Measurements from ENCODE around the gene SLC9A9.
A peak's percentile ranks its signal among the peaks of the same experiment; 100 is the strongest.

Gene SLC9A9

DNA sequence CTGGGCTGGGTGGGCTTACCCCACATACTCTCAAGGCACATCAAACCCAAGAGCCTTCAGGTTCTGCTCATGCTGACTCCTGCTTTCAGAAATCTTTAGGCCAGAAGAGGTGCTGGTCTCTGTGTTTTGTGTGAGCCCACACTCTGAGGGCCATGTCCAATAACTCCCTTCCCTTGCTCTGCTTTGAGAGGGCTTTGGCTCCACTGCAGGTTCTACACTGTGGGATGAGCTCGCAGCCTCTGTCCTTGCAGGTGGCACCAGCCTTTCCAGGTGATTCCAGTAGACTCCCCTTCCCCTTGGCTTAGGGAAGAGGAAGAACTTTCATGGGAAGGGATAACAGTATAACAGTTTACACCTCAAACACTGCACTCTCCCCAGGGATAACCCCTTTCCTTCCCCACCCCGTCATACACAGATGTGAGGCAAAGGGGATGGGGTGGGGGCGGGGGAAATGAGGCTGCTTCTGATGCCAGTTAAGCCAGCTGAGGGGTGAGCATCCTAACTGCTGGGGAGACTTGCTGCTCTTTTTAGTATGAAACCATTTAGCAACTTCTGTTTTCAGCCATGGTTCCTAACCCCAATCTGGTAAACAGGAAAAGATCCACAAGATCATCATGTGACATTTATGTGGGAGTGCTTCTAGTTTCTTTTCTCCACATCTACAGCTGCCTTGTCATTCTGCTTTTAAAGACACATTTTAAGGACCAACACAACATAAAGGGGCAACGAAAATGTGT is 262.4 kb downstream of the SLC9A9 start:
- peak; percentile 8 for DNase-seq

DNA sequence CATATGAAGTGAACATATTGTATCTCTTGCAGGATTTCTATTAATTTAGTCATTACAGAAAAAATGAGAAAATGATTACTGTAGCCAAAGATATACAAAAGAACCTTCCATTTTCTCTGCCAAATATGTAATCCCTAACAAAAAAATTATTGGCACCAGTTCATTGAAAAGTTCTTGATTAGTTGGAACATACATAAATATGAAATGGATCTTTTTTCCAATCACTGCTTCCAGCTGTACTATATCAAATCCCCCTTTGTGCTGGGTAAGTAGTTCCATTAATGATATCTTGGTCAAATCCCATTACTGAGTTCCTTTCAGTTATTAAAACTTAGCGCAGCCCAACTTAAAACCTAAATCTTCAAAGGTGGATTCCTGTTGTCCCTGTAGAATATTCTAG is 263.8 kb downstream of the SLC9A9 start:
- no peak for DNase-seq

DNA sequence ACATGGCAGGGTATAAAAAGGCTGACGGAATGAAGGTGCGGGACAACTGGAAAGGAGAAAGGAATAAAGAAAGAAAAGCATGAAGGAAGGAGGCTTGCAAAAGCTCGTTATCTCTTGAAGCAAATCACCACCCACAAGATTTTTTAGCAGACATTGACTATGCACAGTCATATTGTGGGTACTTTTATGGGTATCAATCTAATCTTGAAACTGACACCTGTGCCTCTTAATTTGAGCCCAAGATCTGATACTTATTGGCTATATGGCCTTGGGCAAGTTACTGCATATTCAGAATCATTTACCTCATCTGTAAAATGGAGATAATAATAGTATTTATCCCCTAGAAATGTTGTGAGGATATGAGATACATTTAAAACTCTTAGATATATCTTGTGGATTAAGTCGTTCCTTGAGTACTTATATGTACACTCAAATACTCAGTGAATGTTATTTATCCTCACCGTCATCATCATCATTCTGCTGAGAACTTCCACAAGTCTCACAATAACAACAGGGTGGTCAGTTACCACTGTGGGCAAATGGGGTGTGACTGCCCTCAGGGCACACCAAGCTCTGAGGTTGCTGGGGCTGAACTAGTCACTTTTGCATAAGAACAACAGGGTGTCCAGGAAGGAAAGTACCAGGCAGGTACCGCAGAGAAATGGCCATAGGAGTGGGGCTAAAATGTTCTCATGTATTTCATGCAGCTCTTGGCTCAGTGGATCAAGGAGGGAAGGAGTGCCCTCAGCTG is 266.1 kb downstream of the SLC9A9 start:
- peak; percentile 6 for DNase-seq

DNA sequence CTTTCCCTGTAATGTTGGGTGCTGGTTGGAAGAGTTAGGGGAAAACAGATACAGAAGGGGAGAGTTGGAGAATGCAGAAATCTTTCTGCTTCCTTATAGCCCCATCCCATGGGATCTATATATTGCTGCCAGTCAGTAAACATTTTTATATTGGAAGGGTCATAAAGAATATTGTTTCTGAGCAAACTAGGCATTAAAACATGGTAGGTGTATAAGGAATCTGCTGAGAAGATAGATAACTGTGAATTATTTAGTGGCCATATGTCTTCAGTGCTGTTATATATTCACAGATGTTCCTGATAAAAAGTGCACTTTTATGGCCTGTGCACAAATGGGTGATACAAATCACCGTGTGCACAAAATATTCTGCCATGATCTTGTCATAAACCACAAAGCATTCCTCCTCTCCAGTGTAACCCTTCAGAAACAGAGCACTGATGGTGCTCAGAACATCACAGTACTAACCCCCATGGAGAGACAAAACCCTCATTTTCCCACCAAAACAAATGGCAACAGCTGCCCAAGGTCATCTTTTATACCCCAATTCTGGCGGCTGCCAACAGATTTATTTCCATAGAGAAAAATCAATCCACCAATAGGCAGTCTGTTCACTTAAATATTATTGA is 269.3 kb downstream of the SLC9A9 start:
- DNase-seq: no peak

DNA sequence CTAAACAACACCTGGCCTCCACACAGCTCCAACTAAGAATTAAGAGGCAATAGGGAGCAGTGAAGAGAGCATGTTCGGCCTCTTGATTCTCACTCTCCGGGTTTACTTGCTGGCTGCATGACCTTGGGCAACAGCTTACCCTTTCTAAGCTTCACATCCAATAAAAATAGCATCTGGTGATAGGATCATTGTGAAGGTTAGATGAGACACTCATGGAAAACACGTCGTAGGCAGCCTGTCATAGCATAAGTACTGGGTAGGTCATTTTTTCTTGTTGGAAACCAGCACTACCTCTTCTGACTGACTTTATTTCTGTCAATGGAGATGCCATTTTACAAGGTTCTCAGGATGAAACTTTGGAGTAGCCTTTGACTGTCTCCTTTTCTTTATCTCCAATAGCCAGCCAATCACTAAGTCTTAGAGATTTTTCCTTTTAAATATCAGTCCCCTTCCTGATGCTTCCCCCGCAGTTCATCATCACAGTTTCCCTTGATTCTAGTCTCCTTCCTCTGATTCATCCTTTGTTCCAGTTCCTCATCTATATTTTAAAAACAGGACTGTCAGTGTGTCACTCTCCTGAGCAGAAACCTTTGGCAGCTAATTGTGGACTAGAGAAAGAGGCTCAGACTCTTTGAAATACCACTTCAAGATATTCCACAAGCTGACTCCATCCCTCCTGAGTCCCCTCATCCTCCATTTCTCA is 271.5 kb downstream of the SLC9A9 start:
- DNase-seq: no peak

DNA sequence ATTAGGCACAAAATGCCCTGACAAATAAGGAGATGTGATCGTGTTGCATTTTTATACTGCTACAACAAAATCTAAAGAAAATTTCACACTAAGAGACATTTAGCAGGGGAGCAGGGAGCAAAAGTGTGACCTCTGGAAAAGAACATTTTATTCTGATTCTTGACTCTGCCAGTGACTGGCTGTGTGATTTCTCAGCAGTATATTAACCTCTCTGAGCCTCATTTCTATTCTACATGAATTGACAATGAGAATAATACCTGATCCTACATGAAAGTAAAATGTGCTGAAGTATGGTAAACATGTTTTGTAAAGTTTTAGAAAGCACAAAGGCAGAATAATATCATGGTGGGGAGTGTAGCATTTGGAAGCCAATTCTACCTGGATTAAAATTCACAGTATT is 273.3 kb downstream of the SLC9A9 start:
- DNase-seq: no peak

DNA sequence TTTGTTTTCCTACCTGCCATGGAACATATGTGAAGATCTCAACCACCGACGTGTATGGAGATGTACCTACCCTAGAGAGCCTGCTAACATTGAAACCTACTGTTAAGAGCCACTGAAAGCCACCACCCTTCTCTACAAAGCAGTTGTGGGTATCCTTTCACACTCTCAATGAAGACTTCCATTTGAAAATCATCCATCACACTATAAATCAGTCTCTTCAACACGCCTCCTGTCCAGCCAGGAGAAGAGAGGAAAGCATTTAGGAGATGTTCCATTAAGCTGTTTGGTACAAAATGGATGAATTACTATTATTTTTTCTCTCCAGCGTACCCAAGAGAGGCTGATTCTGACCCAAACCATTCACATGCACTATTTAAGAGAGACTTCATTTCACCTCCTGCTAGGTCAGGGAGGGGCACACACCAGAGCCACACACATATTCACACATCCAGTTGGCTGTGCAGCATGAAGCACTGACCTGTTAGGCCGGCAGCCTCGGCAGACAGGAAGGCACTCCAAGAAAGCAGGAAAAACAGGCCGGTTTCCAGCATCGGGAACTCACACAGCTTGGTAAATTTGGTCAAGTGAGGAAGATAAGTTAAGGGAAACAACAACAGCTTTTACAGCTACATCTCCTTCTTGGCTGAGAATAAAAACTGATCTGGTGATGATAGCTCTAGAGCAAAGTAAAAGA is 274.5 kb downstream of the SLC9A9 start:
- DNase-seq: no peak

DNA sequence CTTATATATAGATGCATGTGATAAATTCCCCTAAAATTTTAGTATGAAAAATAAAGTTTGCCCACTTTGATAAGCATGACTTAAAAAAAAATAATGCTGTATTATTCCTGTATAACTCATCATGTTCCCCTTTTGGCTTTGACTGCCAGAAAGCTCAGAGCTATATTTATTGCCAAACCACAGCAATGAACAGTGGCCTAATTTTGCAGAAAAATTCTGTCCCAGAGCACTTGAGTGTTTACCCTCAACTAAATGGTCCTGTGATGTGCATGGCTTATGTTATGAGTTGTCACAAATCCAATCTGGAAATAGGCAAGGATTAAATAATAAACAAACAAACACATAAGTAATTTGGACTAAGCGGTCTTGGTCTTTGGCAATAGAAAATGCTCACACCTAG is 276.7 kb downstream of the SLC9A9 start:
- no peak for DNase-seq

DNA sequence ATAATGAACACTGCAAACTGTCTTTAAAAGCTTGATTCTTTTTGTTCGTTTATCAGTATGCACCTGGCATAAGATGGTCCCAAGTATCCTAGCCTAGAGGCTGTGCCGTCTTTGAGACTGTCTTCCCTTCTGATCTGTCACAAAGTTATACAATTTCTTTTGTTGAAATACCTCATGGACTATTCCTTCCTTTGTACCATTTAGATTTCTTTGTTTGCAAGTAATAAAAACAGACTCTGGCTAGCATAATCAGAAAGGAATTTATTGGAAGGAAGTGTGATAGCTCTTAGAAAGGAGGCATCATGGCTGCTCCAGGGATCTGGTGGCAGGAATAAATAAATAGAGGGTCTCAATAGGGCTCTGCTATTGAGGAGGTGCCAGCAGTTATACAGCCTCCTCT is 280.4 kb downstream of the SLC9A9 start:
- no peak for DNase-seq

DNA sequence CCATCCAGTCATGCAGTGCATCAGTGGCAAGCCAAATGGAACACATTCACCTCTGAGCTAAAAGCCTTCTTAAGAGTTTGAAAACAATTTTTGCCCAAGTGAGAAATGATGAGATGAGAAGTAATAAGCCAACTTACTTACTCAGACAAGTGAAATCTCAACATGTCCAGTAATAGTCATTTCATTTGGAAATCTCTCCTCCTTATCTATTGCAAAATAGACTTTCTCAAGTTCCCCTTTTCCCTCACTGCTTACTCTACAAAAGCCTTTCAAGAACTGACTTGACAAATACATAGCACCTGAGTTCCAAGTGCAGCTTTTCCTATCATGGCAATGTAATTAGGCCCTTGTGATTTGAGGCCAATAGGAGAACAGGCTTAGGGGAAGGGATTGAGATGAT is 282.3 kb downstream of the SLC9A9 start:
- peak; percentile 59 for DNase-seq

DNA sequence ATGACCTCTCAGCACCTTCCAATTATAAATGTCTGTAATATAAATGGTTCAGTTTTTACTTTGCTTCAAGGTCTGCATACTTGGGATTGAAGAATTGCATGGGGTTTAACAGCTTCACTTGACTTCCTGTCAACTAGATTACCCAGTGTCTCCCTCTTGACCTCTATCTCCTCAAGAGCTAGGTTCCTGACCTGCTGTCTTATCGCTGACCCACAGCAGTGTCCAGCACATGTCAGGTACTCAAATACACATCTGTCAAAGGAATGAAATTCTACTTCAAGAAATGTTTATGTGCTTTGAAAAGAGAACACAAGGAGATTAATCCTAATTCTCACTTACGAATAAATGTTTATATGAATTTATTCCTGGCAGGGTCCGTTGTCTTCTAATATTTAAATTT is 284.5 kb downstream of the SLC9A9 start:
- DNase-seq: no peak

DNA sequence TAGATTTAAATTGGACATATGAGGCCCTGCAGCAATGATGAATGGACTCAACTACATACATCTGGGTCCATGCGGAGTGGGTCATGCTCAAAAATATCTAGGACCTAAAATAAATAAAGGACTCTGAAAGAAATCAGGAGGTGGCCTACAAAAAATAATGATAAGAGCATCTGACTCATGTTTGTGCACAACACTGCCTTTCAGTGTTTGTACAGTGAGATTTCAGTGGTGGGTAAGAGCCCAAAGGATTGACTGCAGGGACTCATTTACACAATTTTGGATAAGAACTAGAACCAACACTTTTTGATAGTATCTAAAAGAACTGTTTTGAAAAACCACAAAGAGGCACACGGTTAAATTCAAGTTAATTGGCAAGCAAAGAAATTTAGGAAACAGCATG is 285.5 kb downstream of the SLC9A9 start:
- DNase-seq: peak; percentile 3

DNA sequence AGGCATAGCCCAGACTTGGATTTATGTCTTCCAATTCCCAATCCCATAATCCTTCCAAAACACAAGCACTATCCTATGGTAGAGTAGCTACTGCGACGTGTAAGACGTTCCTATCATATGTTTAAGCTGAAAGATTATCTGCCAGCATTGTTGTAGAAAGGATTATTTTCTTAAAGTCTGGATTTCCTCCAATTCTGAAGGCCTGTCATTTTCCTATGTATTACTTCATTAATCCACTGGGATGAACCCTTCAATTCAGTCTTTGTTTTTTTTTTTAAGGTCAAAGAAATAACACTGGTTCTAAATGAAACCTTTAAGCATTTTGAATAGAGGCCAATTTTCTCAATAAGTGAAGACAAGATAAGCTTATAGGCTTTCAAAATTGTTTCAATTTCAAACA is 289.0 kb downstream of the SLC9A9 start:
- DNase-seq: peak; percentile 24

DNA sequence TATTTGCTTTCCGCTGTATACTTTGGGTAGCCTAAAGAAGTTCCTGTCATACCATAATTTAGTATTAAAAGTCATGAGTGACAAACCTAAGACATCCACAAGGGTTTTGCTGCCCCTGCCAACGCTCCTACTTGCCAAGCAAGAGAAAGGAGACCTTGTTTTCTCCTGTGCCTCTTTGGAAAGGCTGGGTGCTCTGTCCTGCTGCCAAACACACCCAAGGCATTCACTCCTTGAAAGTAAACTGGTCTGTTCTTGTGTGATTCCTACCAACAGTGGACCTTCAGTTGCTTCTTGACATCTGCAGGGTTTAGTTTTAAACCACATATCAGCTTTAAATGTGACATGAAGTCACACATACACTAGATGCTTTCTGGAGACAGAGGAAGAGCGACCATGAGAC is 295.4 kb downstream of the SLC9A9 start:
- no peak for DNase-seq

DNA sequence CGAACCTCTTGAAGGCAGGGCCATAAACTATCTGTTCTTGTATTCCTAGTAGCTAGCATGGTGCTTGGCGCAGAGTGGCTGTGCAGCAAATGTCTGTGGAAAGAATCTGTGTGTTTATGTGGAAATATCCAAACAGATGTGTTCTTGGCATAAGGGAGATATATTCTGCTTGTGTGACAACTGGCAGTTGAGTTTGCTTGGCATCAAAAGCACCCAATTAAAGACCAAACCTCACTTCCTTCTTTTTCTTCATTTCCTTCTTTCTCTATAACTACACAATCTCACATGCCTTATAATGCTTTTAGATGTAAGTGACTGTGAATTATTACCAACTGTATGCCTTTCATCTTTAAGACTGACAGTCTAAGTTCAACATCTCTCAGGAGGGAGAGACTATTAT is 296.5 kb downstream of the SLC9A9 start:
- no peak for DNase-seq

DNA sequence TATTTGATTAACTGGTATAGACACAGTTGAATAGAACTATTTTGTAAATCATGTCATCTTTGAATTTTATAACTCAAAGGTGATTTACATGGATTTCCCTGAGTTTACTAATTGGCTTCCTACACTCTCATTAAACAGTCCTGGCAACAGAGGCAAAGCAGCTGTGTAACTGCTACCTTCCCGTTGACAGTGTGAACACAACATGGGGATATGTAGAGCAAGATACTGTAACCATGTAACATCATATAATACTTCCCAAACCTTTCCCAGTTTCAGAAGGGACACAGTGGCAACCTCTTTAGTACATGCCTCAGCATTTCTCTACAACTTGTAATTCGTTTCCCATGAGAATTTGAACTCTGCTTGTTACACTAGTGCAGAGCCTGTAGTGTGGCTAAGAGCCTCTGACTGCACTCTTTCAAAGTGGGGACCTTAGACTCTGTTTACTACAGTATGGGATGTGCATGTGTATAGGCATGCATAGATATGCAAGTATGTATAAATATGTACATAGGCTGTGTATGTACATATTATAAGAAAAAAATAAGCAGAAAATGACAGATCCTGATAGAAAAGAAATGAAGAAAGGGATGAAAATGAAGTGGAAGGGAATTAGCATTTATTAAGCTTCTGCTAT is 299.3 kb downstream of the SLC9A9 start:
- no peak for DNase-seq

DNA sequence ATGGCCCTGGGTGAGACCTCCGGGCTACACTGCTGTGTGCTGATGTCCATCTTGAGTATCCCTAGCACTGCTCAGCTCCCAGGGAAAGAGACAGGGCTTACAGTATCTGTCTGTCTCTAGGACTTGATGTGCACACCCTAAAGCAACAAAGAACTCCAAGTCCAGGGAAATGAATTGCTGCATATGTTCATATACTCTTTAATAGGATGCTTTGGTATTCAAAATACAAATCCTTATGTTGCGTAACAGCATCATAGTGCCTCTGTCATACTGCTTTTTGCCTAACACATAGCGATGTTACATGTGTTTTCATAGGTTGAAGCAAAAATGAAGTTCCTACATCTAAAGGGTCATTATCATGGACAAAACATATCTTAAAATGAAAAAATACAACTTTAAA is 299.9 kb downstream of the SLC9A9 start:
- DNase-seq: no peak

DNA sequence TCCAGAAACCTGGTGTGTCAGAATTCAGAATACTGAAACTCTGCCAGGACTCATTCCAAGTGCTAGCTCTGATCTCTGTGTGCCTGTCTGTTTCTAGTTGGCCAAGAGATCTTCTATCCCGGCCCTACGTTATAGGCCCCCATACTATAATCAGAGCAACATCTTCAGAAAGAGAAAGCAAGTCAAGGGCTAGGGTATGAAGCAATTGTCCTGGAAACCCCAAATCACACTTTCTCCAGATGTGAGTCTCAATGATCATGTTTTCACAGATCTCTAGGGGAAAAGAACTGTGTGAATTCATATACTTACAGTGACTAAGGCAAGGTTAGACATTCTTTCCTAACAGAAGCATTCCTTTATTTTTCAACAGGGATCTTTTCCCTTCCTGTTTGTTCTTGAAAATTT is 309.7 kb downstream of the SLC9A9 start:
- DNase-seq: no peak

DNA sequence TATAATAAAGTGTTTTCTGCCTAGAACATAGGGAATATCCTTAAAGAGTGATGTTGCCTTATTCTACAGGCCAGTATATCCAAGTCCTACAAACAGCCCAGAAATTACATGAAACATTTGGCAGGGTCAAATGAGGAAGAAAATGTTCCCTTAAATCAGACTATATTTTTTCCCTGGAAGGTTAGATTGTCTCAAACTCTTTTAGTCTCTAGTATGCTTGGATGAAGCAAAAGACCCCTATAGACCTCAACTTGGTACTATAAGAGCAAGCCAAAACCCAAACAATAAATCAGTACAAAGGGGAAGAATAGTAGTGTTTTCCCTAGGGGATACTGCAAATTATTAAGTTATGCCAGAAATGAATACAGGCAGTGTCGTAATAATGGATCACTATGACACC is 310.2 kb downstream of the SLC9A9 start:
- DNase-seq: no peak

DNA sequence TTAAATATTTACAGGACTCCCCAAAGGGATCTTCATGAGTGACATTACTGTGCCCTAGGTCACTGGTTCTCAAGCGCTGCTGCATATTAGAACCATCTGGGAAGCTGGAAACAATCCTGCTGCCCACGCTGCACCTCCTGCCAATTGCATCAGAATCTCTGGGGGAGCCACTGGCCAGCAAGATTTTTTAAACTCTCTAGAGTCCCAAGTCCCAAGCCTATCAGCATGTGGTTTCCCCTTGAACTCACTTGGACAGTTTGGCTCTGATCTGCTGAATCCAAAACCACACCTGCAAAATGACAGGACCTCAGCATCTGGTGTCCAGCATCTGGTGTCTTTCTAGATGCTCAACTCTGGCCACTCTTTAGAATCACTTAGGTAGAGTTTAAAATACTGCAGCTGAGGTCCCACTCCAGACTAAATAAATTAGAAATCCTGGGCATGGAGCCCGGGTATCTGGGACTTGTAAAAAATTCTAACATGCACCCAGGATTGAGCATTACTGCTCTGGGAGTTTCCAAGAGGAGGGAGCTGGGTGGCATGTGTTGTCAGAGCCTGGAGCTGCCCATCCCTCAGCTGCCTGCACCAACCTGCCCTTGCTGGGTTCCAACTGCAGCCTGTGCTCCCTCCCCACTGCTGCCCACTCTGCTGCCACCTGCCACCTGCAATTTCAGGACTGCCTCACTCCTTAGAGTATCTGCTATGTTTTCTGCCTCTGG is 311.3 kb downstream of the SLC9A9 start:
- DNase-seq: no peak

DNA sequence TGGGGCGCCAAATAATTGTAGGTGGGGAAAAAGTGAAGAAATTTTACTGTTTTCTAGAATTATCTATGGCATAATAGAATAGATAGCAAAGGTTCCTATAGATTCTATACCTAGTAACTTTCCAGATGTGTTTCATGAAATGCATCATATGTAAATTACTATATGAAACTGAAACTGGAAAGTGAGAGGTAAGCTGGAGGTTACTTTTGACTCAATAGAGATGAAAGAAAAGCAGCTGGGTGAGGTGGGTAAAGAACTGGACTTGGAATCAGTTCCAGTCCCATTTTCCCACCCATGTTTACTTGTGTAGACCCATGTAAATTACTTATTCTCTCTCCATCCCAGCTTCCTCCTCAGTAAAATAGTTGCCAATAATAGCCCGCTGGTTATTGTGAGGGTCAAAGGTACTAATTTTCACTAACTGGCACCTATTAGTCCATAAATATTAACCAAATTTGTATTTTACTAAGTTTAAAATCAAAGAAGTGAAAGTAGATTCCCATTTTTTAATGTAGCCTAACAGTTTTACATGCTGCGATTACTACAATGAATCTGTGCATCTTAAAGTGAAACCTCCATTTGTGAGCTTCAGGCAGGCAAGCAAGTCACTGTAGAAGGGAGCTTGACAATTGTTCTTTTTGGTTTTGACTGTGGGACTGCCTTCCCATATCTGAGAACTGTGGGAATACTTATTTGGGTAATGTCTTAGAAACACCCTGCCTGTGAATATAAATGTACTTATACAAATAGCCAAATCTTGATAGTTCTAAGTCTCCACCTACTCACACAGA is 312.1 kb downstream of the SLC9A9 start:
- DNase-seq: no peak

Data from hematopoietic multipotent progenitor cell treated with erythropoietin and hydrocortisone succinate and interleukin-3 and kit ligand, for 6 days (in vitro differentiated cells).